Measurements from ENCODE around the gene GOLGA3.

GOLGA3 gene

GRCh38 chr12:132747896-132748295, 80.8 kb downstream of the GOLGA3 start:
- DNase-seq (ENCODE audit: low read depth, low spot score) = no peak
- Histone ChIP-seq H3K4me1 (ENCODE audit: control insufficient read depth, insufficient read depth, low read length) (no peaks in the 10 kb centered on the region), H3K4me3 (ENCODE audit: low read length) (no peak overlapping the region), H3K36me3 (ENCODE audit: control insufficient read depth, insufficient read depth, low read length) (peaks cover 55% of the 10 kb centered on the region), H3K27me3 (ENCODE audit: control insufficient read depth, insufficient read depth, low read length) (no peaks in the 10 kb centered on the region), H3K9me3 (ENCODE audit: control insufficient read depth, insufficient read depth, low read length) (no peaks in the 10 kb centered on the region), H3K27ac (ENCODE audit: low read length) (no peak overlapping the region)
- WGBS (ENCODE audit: insufficient coverage, insufficient read length) = no CpG with 5 or more reads among the region's 22 CpGs

GRCh38 chr12:132747395-132747794, 81.3 kb downstream of the GOLGA3 start:
- no peaks in the 10 kb centered on the region for H3K9me3 ChIP-seq (ENCODE audit: control insufficient read depth, insufficient read depth, low read length)
- H3K4me1 ChIP-seq (ENCODE audit: control insufficient read depth, insufficient read depth, low read length) = no peaks in the 10 kb centered on the region
- no peak overlapping the region for H3K27ac ChIP-seq (ENCODE audit: low read length)
- no peak overlapping the region for H3K4me3 ChIP-seq (ENCODE audit: low read length)
- no CpG with 5 or more reads among the region's 11 CpGs for WGBS (ENCODE audit: insufficient coverage, insufficient read length)
- H3K27me3 ChIP-seq (ENCODE audit: control insufficient read depth, insufficient read depth, low read length) = no peaks in the 10 kb centered on the region
- H3K36me3 ChIP-seq (ENCODE audit: control insufficient read depth, insufficient read depth, low read length) = peaks cover 60% of the 10 kb centered on the region
- no peak for DNase-seq (ENCODE audit: low read depth, low spot score)

- Histone ChIP-seq H3K36me3 (ENCODE audit: control insufficient read depth, insufficient read depth, low read length) (peaks cover 61% of the 10 kb centered on the region), H3K9me3 (ENCODE audit: control insufficient read depth, insufficient read depth, low read length) (no peaks in the 10 kb centered on the region), H3K27ac (ENCODE audit: low read length) (no peak overlapping the region), H3K4me3 (ENCODE audit: low read length) (no peak overlapping the region), H3K27me3 (ENCODE audit: control insufficient read depth, insufficient read depth, low read length) (no peaks in the 10 kb centered on the region), H3K4me1 (ENCODE audit: control insufficient read depth, insufficient read depth, low read length) (no peaks in the 10 kb centered on the region)
- no CpG with 5 or more reads among the region's 3 CpGs for WGBS (ENCODE audit: insufficient coverage, insufficient read length)
- DNase-seq (ENCODE audit: low read depth, low spot score) = no peak
These were observed 82.1 kb downstream of the GOLGA3 start for GRCh38 chr12:132746613-132747012.

DNA sequence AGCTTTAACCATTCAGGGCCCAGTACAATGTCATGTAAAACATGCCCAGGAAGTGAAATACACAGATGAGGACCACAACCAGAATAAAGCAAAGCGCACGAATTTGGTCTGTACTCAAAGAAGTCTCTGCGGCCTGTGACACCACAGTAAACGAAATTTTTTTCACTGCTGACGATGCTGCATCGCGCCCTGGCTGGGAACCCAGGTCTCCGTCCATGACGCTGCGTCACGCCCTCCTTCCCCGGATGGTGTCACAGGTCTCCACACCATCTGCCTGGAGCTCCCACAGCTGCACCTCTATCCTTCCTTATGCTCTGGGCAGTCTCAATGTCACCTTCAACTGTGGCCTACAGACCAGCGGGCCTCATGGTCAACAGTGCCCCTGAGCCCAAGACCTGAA, 84.8 kb downstream of the GOLGA3 start:
- DNase-seq (ENCODE audit: low read depth, low spot score) = no peak
- Histone ChIP-seq H3K9me3 (ENCODE audit: control insufficient read depth, insufficient read depth, low read length) (no peaks in the 10 kb centered on the region), H3K4me3 (ENCODE audit: low read length) (no peak overlapping the region), H3K4me1 (ENCODE audit: control insufficient read depth, insufficient read depth, low read length) (no peaks in the 10 kb centered on the region), H3K36me3 (ENCODE audit: control insufficient read depth, insufficient read depth, low read length) (peaks cover 64% of the 10 kb centered on the region), H3K27me3 (ENCODE audit: control insufficient read depth, insufficient read depth, low read length) (no peaks in the 10 kb centered on the region), H3K27ac (ENCODE audit: low read length) (no peak overlapping the region)
- no CpG with 5 or more reads among the region's 13 CpGs for WGBS (ENCODE audit: insufficient coverage, insufficient read length)

DNA sequence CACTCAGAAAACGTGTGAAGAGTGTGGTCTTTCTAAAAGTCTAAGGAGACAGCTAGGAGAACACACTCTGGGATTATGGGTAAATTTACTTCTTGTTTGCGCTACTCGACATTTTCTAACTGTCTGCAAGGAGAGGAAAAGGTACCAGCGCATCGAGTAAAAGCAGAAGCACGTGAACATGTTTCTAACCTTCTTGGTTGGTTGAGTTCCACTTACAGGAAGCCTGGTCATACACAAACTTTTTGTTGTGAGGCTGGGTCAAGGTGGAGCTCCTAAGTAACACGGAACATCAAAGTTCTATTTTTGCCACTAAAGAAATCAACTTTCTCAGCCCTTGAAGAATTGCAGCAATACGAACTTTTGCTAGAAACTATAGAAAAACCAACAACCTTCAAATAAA, 87.0 kb downstream of the GOLGA3 start:
- Histone ChIP-seq H3K27ac (ENCODE audit: low read length) (no peak overlapping the region), H3K27me3 (ENCODE audit: control insufficient read depth, insufficient read depth, low read length) (no peaks in the 10 kb centered on the region), H3K36me3 (ENCODE audit: control insufficient read depth, insufficient read depth, low read length) (peaks cover 48% of the 10 kb centered on the region), H3K4me1 (ENCODE audit: control insufficient read depth, insufficient read depth, low read length) (no peaks in the 10 kb centered on the region), H3K4me3 (ENCODE audit: low read length) (no peak overlapping the region), H3K9me3 (ENCODE audit: control insufficient read depth, insufficient read depth, low read length) (no peaks in the 10 kb centered on the region)
- no peak for DNase-seq (ENCODE audit: low read depth, low spot score)
- WGBS (ENCODE audit: insufficient coverage, insufficient read length) = no CpG with 5 or more reads among the region's 8 CpGs

- no peak for DNase-seq (ENCODE audit: low read depth, low spot score)
- Histone ChIP-seq H3K36me3 (ENCODE audit: control insufficient read depth, insufficient read depth, low read length) (peaks cover 51% of the 10 kb centered on the region), H3K9me3 (ENCODE audit: control insufficient read depth, insufficient read depth, low read length) (no peaks in the 10 kb centered on the region), H3K27me3 (ENCODE audit: control insufficient read depth, insufficient read depth, low read length) (no peaks in the 10 kb centered on the region), H3K4me3 (ENCODE audit: low read length) (no peak overlapping the region), H3K27ac (ENCODE audit: low read length) (no peak overlapping the region), H3K4me1 (ENCODE audit: control insufficient read depth, insufficient read depth, low read length) (no peaks in the 10 kb centered on the region)
- WGBS (ENCODE audit: insufficient coverage, insufficient read length) = no CpG with 5 or more reads among the region's 11 CpGs
These were observed 88.0 kb downstream of the GOLGA3 start for GRCh38 chr12:132740652-132741051.

- no CpG with 5 or more reads among the region's 6 CpGs for WGBS (ENCODE audit: insufficient coverage, insufficient read length)
- no peaks in the 10 kb centered on the region for H3K4me1 ChIP-seq (ENCODE audit: control insufficient read depth, insufficient read depth, low read length)
These were observed 88.4 kb downstream of the GOLGA3 start for GRCh38 chr12:132740313-132740646.

DNA sequence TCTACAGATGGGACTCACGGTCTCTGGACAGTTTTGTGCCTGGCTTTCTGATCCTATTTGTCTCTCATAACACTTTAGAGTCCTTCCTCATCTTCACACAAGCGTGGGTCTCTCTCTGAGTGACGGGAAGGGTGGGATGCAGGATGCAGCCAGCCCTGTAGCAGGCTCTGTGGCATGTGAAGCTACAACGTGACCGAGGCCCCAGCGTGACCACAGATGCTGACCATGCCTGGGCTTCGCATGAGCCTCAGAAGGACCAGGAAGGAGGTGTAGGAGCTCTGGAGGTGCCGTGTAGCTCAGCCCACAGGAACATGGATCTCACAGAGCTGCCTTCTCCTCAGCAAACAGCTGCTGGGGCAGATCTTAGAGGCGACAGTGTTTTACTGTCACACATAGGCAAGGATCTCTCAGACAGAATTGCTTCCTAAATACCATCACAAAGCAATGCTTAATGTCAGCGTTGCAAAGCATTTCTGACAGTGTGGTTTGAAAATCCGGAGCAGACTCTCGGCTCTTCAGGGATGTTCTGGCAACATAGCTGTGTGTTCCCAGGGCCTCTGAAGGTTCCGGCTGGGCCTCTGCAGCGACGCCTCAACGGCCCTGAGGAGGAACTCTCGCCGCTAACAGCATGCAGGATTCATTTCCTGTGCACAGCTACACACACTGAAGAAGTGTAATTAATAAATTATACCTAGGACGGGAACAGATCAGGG, 88.9 kb downstream of the GOLGA3 start:
- no CpG with 5 or more reads among the region's 19 CpGs for WGBS (ENCODE audit: insufficient coverage, insufficient read length)
- H3K9me3 ChIP-seq (ENCODE audit: control insufficient read depth, insufficient read depth, low read length) = no peaks in the 10 kb centered on the region
- H3K27ac ChIP-seq (ENCODE audit: low read length) = no peak overlapping the region
- H3K36me3 ChIP-seq (ENCODE audit: control insufficient read depth, insufficient read depth, low read length) = peaks cover 49% of the 10 kb centered on the region
- no peaks in the 10 kb centered on the region for H3K4me1 ChIP-seq (ENCODE audit: control insufficient read depth, insufficient read depth, low read length)
- no peak for DNase-seq (ENCODE audit: low read depth, low spot score)
- no peaks in the 10 kb centered on the region for H3K27me3 ChIP-seq (ENCODE audit: control insufficient read depth, insufficient read depth, low read length)
- H3K4me3 ChIP-seq (ENCODE audit: low read length) = no peak overlapping the region

More at GRCh38 chr12:132740313-132740646, 88.4 kb downstream of the GOLGA3 start:
- Histone ChIP-seq H3K36me3 (ENCODE audit: control insufficient read depth, insufficient read depth, low read length) (peaks cover 51% of the 10 kb centered on the region), H3K27ac (ENCODE audit: low read length) (no peak overlapping the region), H3K9me3 (ENCODE audit: control insufficient read depth, insufficient read depth, low read length) (no peaks in the 10 kb centered on the region), H3K4me3 (ENCODE audit: low read length) (no peak overlapping the region), H3K27me3 (ENCODE audit: control insufficient read depth, insufficient read depth, low read length) (no peaks in the 10 kb centered on the region)
- no peak for DNase-seq (ENCODE audit: low read depth, low spot score)

DNA sequence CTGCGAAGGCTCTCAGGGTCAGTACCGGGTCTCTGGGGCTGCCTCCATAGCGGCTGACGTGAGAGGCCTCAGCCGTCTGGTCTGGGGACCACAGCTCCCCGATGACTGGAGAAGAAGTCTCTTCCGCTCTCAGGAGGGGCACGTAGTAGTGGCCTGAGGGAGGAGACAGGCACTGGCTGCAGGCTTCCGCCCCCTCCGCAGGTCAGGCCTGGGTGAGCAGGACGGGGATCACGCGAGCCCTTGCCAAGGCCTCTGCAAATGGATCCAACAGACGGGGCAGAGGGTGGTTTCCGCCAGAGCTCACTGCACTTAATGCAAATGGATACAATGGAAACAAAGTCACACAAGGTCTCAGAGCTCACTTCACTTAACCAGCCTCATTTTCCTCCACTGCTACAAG, 91.8 kb downstream of the GOLGA3 start:
- Histone ChIP-seq H3K27me3 (ENCODE audit: control insufficient read depth, insufficient read depth, low read length) (no peaks in the 10 kb centered on the region), H3K9me3 (ENCODE audit: control insufficient read depth, insufficient read depth, low read length) (no peaks in the 10 kb centered on the region), H3K4me1 (ENCODE audit: control insufficient read depth, insufficient read depth, low read length) (no peaks in the 10 kb centered on the region), H3K27ac (ENCODE audit: low read length) (no peak overlapping the region), H3K4me3 (ENCODE audit: low read length) (no peak overlapping the region), H3K36me3 (ENCODE audit: control insufficient read depth, insufficient read depth, low read length) (peaks cover 50% of the 10 kb centered on the region)
- no peak for DNase-seq (ENCODE audit: low read depth, low spot score)
- WGBS (ENCODE audit: insufficient coverage, insufficient read length) = no CpG with 5 or more reads among the region's 15 CpGs

GRCh38 chr12:132736378-132736777, 92.3 kb downstream of the GOLGA3 start:
- DNase-seq (ENCODE audit: low read depth, low spot score) = no peak
- H3K4me1 ChIP-seq (ENCODE audit: control insufficient read depth, insufficient read depth, low read length) = no peaks in the 10 kb centered on the region
- no peaks in the 10 kb centered on the region for H3K9me3 ChIP-seq (ENCODE audit: control insufficient read depth, insufficient read depth, low read length)
- no peaks in the 10 kb centered on the region for H3K27me3 ChIP-seq (ENCODE audit: control insufficient read depth, insufficient read depth, low read length)
- no peak overlapping the region for H3K27ac ChIP-seq (ENCODE audit: low read length)
- no CpG with 5 or more reads among the region's 12 CpGs for WGBS (ENCODE audit: insufficient coverage, insufficient read length)
- peaks cover 54% of the 10 kb centered on the region for H3K36me3 ChIP-seq (ENCODE audit: control insufficient read depth, insufficient read depth, low read length)
- no peak overlapping the region for H3K4me3 ChIP-seq (ENCODE audit: low read length)

- Histone ChIP-seq H3K27me3 (ENCODE audit: control insufficient read depth, insufficient read depth, low read length) (no peaks in the 10 kb centered on the region), H3K4me3 (ENCODE audit: low read length) (no peak overlapping the region), H3K9me3 (ENCODE audit: control insufficient read depth, insufficient read depth, low read length) (no peaks in the 10 kb centered on the region), H3K27ac (ENCODE audit: low read length) (no peak overlapping the region), H3K4me1 (ENCODE audit: control insufficient read depth, insufficient read depth, low read length) (no peaks in the 10 kb centered on the region), H3K36me3 (ENCODE audit: control insufficient read depth, insufficient read depth, low read length) (peaks cover 56% of the 10 kb centered on the region)
- no peak for DNase-seq (ENCODE audit: low read depth, low spot score)
- no CpG with 5 or more reads among the region's 20 CpGs for WGBS (ENCODE audit: insufficient coverage, insufficient read length)
These were observed 93.2 kb downstream of the GOLGA3 start for GRCh38 chr12:132735496-132735895.
